Natural killer cell (primary cell): ENCODE data around the gene NRXN2. TPM values are rescaled to one million over a fixed set of nuclear protein-coding genes. Genes with fewer than 3 reads are reported as not detected.

Experiments used
- ATAC-seq, 3 donors: fragments of 150-1000 bp in 2 of 3; fragments of 200-7000 bp in 1 of 3; cut with Tn5 transposase; 1 replicate in 1 of 3; 2 replicates in 2 of 3; pipeline ENCODE4 v1.10.0; 2021; ENCODE audit warnings: mild to moderate bottlenecking in 2 of 3, moderate library complexity in 2 of 3
- DNase-seq, 2 donors: peaks; one replicate each; pipeline versions ENCODE4 v3.0.0 to v3.0.0-alpha.2; 2013 to 2021; ENCODE audit warnings: mixed read lengths in 1 of 2
- H3K27ac ChIP-seq: one replicate; pipeline ENCODE4 v1.5.1; 2013; ENCODE audit warnings: mild to moderate bottlenecking, low read length
- H3K27me3 ChIP-seq: one replicate; pipeline ENCODE4 v1.6.1; 2013; ENCODE audit warnings: low read length; ENCODE audit not compliant: control insufficient read depth, insufficient read depth
- H3K36me3 ChIP-seq: one replicate; pipeline ENCODE4 v1.6.1; 2013; ENCODE audit warnings: low read length; ENCODE audit not compliant: control insufficient read depth, insufficient read depth
- H3K4me1 ChIP-seq: one replicate; pipeline ENCODE4 v1.6.1; 2013; ENCODE audit warnings: low read length; ENCODE audit not compliant: control insufficient read depth, insufficient read depth
- H3K4me3 ChIP-seq: one replicate; pipeline ENCODE4 v1.5.1; 2013; ENCODE audit warnings: low read length
- H3K9me3 ChIP-seq: one replicate; pipeline ENCODE4 v1.6.1; 2013; ENCODE audit warnings: low read length; ENCODE audit not compliant: control insufficient read depth, insufficient read depth
- H3K27ac Mint-ChIP-seq, 2 donors: one replicate each; pipeline ENCODE4 v1.8.0; 2022; ENCODE audit warnings: mild to moderate bottlenecking in 2 of 2, mixed read lengths in 2 of 2, moderate library complexity in 1 of 2
- H3K27me3 Mint-ChIP-seq, 2 donors: one replicate each; pipeline ENCODE4 v1.8.0; 2022; ENCODE audit warnings: low read depth in 2 of 2, mixed read lengths in 2 of 2
- H3K36me3 Mint-ChIP-seq: one replicate; pipeline ENCODE4 v1.8.0; 2022; ENCODE audit warnings: mixed read lengths
- H3K4me1 Mint-ChIP-seq, 2 donors: one replicate each; pipeline ENCODE4 v1.8.0; 2022; ENCODE audit warnings: mixed read lengths in 2 of 2
- H3K4me3 Mint-ChIP-seq: one replicate; pipeline ENCODE4 v1.8.0; 2022; ENCODE audit warnings: mild to moderate bottlenecking, moderate library complexity, mixed read lengths
- H3K9me3 Mint-ChIP-seq, 2 donors: one replicate each; pipeline ENCODE4 v1.8.0; 2022; ENCODE audit warnings: mixed read lengths in 2 of 2
- WGBS: methylation state at CpG from one replicate; pipeline ENCODE4 v1.1.7; 2013; ENCODE audit warnings: missing lambda C conversion rate; ENCODE audit not compliant: insufficient coverage; 5-methylcytosine and 5-hydroxymethylcytosine counted together
- intact Hi-C: fragments of 100-400 bp; cut with micrococcal nuclease; formaldehyde crosslinking; loops from one replicate; pipeline ENCODE4 v1.14.2; 2022
- total RNA-seq, 4 donors: library from RNA; stranded (reverse); fragments of 120-200 nt in 1 of 4; gene quantifications; one replicate each; pipeline versions ENCODE4 v1.2.3 to v1.2.4, GENCODE V29; 2013 to 2022
- TF ChIP-seq, protein P1 (sequence below): fragments of 200-600 bp; IDR thresholded peaks from one replicate; pipeline ENCODE4 v1.8.0; 2022; ENCODE audit warnings: antibody characterized with exemption

The NRXN2 gene
- total RNA-seq, 3 donors from 2014 or later (not counting 1 experiment from before 2014, with no cell fraction given): 2.9 to 9.6 (median 7.7) TPM

DNA sequence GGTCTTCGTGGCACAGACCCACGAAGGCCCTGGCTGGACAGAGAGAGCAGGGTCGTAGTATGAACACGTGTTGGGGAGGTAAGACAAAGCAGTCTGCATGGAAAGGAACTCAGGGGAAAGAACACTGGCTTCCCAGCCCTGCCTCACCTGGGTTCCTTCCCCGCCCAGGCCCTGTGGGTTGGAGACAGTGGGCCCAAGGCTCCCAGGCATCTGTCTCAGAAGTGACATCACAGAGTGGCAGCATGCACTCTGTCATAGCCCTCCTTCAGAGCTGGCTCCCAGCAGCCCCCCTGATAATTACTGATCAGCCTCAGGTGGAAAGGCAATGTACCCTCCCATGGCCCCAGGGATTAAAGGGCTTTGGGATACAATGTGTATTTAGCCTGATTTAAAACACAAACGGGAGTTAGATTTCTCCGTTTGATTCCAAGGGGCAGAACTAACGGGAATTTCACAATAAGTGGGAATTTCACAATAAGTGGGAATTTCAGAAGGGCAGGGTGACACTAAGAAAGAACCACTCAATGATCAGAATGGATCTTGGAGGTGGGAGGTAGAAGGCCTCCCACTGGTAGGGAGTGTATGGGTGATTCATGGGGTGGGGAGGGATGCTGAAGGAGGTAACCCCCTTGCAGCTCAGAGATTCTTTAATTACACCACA lies 66.9 kb downstream of the NRXN2 start:
- H3K36me3 Mint-ChIP-seq: no peaks in the 10 kb centered on the region
- 87% methylated on average over 8 of the region's 8 CpGs for WGBS
- H3K4me3 Mint-ChIP-seq: no peak overlapping the region
- no peak for ATAC-seq
- no peak for DNase-seq
- Histone ChIP-seq H3K4me3 (no peak overlapping the region), H3K4me1 (peaks cover 36% of the 10 kb centered on the region), H3K36me3 (no peaks in the 10 kb centered on the region), H3K27ac (no peak overlapping the region), H3K9me3 (no peaks in the 10 kb centered on the region), H3K27me3 (no peaks in the 10 kb centered on the region)
- H3K27ac Mint-ChIP-seq: no peak overlapping the region
- H3K27me3 Mint-ChIP-seq: peaks cover 0 to 6% of the 10 kb centered on the region in 2 donors
- H3K9me3 Mint-ChIP-seq: no peaks in the 10 kb centered on the region
- TF ChIP-seq, protein P1, sequence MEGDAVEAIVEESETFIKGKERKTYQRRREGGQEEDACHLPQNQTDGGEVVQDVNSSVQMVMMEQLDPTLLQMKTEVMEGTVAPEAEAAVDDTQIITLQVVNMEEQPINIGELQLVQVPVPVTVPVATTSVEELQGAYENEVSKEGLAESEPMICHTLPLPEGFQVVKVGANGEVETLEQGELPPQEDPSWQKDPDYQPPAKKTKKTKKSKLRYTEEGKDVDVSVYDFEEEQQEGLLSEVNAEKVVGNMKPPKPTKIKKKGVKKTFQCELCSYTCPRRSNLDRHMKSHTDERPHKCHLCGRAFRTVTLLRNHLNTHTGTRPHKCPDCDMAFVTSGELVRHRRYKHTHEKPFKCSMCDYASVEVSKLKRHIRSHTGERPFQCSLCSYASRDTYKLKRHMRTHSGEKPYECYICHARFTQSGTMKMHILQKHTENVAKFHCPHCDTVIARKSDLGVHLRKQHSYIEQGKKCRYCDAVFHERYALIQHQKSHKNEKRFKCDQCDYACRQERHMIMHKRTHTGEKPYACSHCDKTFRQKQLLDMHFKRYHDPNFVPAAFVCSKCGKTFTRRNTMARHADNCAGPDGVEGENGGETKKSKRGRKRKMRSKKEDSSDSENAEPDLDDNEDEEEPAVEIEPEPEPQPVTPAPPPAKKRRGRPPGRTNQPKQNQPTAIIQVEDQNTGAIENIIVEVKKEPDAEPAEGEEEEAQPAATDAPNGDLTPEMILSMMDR: no peak
- peaks cover 0 to 6% of the 10 kb centered on the region in 2 donors for H3K4me1 Mint-ChIP-seq
- intact Hi-C loops: no loop called here

DNA sequence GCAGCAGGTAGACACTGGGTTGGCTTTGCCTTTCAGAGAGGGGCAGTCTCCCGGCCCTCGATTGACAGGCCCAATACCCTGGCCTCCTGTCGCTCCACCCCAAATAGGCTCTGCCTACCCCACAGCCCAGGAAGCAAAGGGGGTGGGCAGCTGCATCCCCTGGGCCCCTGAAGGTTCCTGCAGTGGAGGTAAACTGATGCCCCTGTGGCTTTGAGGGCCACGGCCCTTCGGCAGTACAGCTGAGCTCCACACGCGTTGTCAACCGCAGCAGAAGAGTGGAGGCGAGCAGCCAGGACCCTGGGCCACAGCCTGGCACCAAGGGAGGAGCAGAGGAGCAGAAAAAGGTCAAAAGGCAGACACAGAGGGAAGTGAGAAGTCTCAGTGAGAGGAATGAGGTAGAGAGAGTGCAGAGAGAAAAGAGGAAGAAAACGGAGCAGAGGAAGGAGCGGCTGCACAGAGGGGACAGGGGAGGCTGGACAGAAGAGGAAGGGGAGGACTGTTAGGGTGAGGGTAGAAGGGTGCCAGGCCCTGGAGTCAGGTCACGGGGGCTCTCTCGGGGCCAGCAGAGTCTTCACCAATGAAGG lies 67.9 kb downstream of the NRXN2 start:
- Mint-ChIP-seq H3K27ac (no peak overlapping the region), H3K4me3 (no peak overlapping the region), H3K4me1 (peaks cover 0 to 6% of the 10 kb centered on the region in 2 donors), H3K9me3 (no peaks in the 10 kb centered on the region), H3K36me3 (no peaks in the 10 kb centered on the region), H3K27me3 (peaks cover 0 to 7% of the 10 kb centered on the region in 2 donors)
- Histone ChIP-seq H3K36me3 (no peaks in the 10 kb centered on the region), H3K9me3 (no peaks in the 10 kb centered on the region), H3K4me1 (peaks cover 36% of the 10 kb centered on the region), H3K27me3 (no peaks in the 10 kb centered on the region), H3K27ac (peak overlapping the region; percentile 40), H3K4me3 (no peak overlapping the region)
- DNase-seq (no peak), ATAC-seq (no peak)
- TF ChIP-seq, protein P1: no peak
- 15% methylated on average over 13 of the region's 13 CpGs for WGBS
- intact Hi-C loops: loop anchor here (5.0 kb wide), 2 partner anchors 103 to 453 kb away; no protein-coding TSS in a partner anchor

- H3K4me3 Mint-ChIP-seq: no peak overlapping the region
- intact Hi-C loops: loop anchor here (5.0 kb wide), 2 partner anchors 102 to 452 kb away; no protein-coding TSS in a partner anchor
Measured at GRCh38 chr11:64654439-64654838, 68.6 kb downstream of the NRXN2 start.

More at GRCh38 chr11:64654439-64654838, 68.6 kb downstream of the NRXN2 start:
- no peaks in the 10 kb centered on the region for H3K36me3 ChIP-seq
- DNase-seq (no peak), ATAC-seq (no peak)
- Mint-ChIP-seq H3K4me1 (peaks cover 0 to 6% of the 10 kb centered on the region in 2 donors), H3K27ac (no peak overlapping the region), H3K27me3 (peaks cover 0 to 7% of the 10 kb centered on the region in 2 donors), H3K9me3 (no peaks in the 10 kb centered on the region), H3K36me3 (no peaks in the 10 kb centered on the region)
- WGBS: 85% methylated on average over 4 of the region's 4 CpGs
- H3K9me3 ChIP-seq: no peaks in the 10 kb centered on the region
- no peak overlapping the region for H3K27ac ChIP-seq
- H3K4me3 ChIP-seq: no peak overlapping the region
- no peaks in the 10 kb centered on the region for H3K27me3 ChIP-seq
- TF ChIP-seq, protein P1: no peak
- peaks cover 36% of the 10 kb centered on the region for H3K4me1 ChIP-seq
